Naive thymus-derived CD8-positive, alpha-beta T cell (primary cell): ENCODE results near the gene MTA3. TPM values are rescaled to one million over a fixed set of nuclear protein-coding genes. Genes with fewer than 3 reads are reported as not detected.

Experiments
- ATAC-seq, 2 donors: fragments of 150-1000 bp; cut with Tn5 transposase in 1 of 2; sonication (Bioruptor Pico), chemical (Tn5 transposase) in 1 of 2; 1 replicate in 1 of 2; 2 replicates in 1 of 2; pipeline ENCODE4 v1.10.0; 2021; ENCODE audit warnings: mild to moderate bottlenecking in 2 of 2, moderate library complexity in 2 of 2
- POLR2A ChIA-PET: fragments of 350-600 bp; sonication (Branson Sonifier 250); formaldehyde crosslinking; loops from one replicate; lab custom pipeline; 2021; ENCODE audit warnings: antibody characterized with exemption; lab: Charles Lee
- DNase-seq, 10 donors: peaks; one replicate each; pipeline versions ENCODE4 v3.0.0 to v3.0.0-alpha.2; 2020 to 2022
- H3K27ac Mint-ChIP-seq, 10 donors: one replicate each; pipeline ENCODE4 v1.8.0; 2020 to 2022; ENCODE audit warnings: mild to moderate bottlenecking in 10 of 10, mixed read lengths in 10 of 10, moderate library complexity in 4 of 10, inconsistent platforms in 1 of 10
- H3K27me3 Mint-ChIP-seq, 5 donors: one replicate each; pipeline ENCODE4 v1.8.0; 2021 to 2022; ENCODE audit warnings: mixed read lengths in 5 of 5
- H3K36me3 Mint-ChIP-seq, 3 donors: one replicate each; pipeline ENCODE4 v1.8.0; 2020 to 2022; ENCODE audit warnings: mixed read lengths in 3 of 3, mild to moderate bottlenecking in 2 of 3, inconsistent platforms in 1 of 3
- H3K4me1 Mint-ChIP-seq, 4 donors: one replicate each; pipeline ENCODE4 v1.8.0; 2021 to 2022; ENCODE audit warnings: mixed read lengths in 4 of 4
- H3K4me3 Mint-ChIP-seq, 10 donors: one replicate each; pipeline ENCODE4 v1.8.0; 2020 to 2022; ENCODE audit warnings: mild to moderate bottlenecking in 10 of 10, mixed read lengths in 10 of 10, moderate library complexity in 6 of 10, inconsistent platforms in 1 of 10
- H3K9me3 Mint-ChIP-seq, 9 donors: one replicate each; pipeline ENCODE4 v1.8.0; 2020 to 2022; ENCODE audit warnings: mixed read lengths in 9 of 9, mild to moderate bottlenecking in 3 of 9, inconsistent platforms in 1 of 9, moderate library complexity in 1 of 9
- polyA plus RNA-seq, 3 donors: library from polyadenylated mRNA; unstranded; fragments of 300-500 nt; fragmentation: Illumina TruSeq; gene quantifications; one replicate each; pipeline ENCODE4 v1.2.3, GENCODE V29; 2021
- total RNA-seq, 8 experiments: library from RNA in 2 of 8; stranded (reverse) in 2 of 8; gene quantifications; one replicate each; pipeline ENCODE4 v1.2.3 and lab custom pipeline; 2021 to 2026

Gene MTA3
- total and polyA plus RNA-seq, 5 experiments from 2014 or later = 17.1 to 40.4 (median 21.4) TPM

GRCh38 chr2:42748840-42749239 is 180.4 kb downstream of the MTA3 start:
- POLR2A ChIA-PET = no interaction called here
- Mint-ChIP-seq H3K4me3 (no peak overlapping the region), H3K4me1 (peaks cover 0 to 24% (median 7%) of the 10 kb centered on the region in 4 donors), H3K27me3 (no peaks in the 10 kb centered on the region), H3K27ac (peak overlapping the region in 2 of 10 donors; percentile 57 to 61), H3K9me3 (no peaks in the 10 kb centered on the region), H3K36me3 (peaks cover 0 to 52% (median 23%) of the 10 kb centered on the region in 3 donors)
- DNase-seq (no peak), ATAC-seq (no peak)

- Mint-ChIP-seq H3K36me3 (peaks cover 0 to 46% (median 15%) of the 10 kb centered on the region in 3 donors), H3K27me3 (no peaks in the 10 kb centered on the region), H3K4me3 (peak overlapping the region in 1 of 10 donors; percentile 24), H3K27ac (peak overlapping the region in 3 of 10 donors; percentile 4 to 63 (median 44)), H3K9me3 (no peaks in the 10 kb centered on the region), H3K4me1 (peaks cover 0 to 38% (median 7%) of the 10 kb centered on the region in 4 donors)
- DNase-seq (no peak), ATAC-seq (no peak)
- POLR2A ChIA-PET = interaction anchor here (0.6 to 1.4 kb wide), 2 partner anchors 40 to 58 kb away, joined by 3 to 6 read pairs; no protein-coding TSS in a partner anchor
Measured at GRCh38 chr2:42752314-42752713, 183.9 kb downstream of the MTA3 start.

- H3K27me3 Mint-ChIP-seq = no peaks in the 10 kb centered on the region
- POLR2A ChIA-PET = interaction anchor here (0.6 kb wide), 1 partner anchor 39 kb away, joined by 3 read pairs; no protein-coding TSS in a partner anchor
Measured at GRCh38 chr2:42752816-42753813, 184.7 kb downstream of the MTA3 start.

GRCh38 chr2:42754021-42754775 is 185.8 kb downstream of the MTA3 start:
- Mint-ChIP-seq H3K27ac (peak overlapping the region in 1 of 10 donors; percentile 43), H3K9me3 (no peaks in the 10 kb centered on the region), H3K4me1 (peaks cover 0 to 38% (median 8%) of the 10 kb centered on the region in 4 donors), H3K27me3 (no peaks in the 10 kb centered on the region), H3K4me3 (peak overlapping the region in 1 of 10 donors; percentile 16), H3K36me3 (peaks cover 0 to 37% (median 17%) of the 10 kb centered on the region in 3 donors)
- ATAC-seq (no peak), DNase-seq (peak in 1 of 10 donors; percentile 8)
- POLR2A ChIA-PET = interaction anchor here (0.6 kb wide), 1 partner anchor 11 kb away, joined by 3 read pairs; no protein-coding TSS in a partner anchor

More at GRCh38 chr2:42752816-42753813, 184.7 kb downstream of the MTA3 start:
- ATAC-seq (no peak), DNase-seq (no peak)
- Mint-ChIP-seq H3K9me3 (no peaks in the 10 kb centered on the region), H3K36me3 (peaks cover 0 to 45% (median 15%) of the 10 kb centered on the region in 3 donors), H3K27ac (peak overlapping the region in 3 of 10 donors; percentile 21 to 63 (median 41)), H3K4me1 (peaks cover 0 to 38% (median 7%) of the 10 kb centered on the region in 4 donors), H3K4me3 (peak overlapping the region in 1 of 10 donors; percentile 24)

GRCh38 chr2:42754776-42755140 is 186.3 kb downstream of the MTA3 start:
- Mint-ChIP-seq H3K36me3 (peaks cover 0 to 35% (median 17%) of the 10 kb centered on the region in 3 donors), H3K27me3 (no peaks in the 10 kb centered on the region), H3K27ac (no peak overlapping the region), H3K4me3 (peak overlapping the region in 1 of 10 donors; percentile 16), H3K9me3 (no peaks in the 10 kb centered on the region), H3K4me1 (peaks cover 0 to 38% (median 8%) of the 10 kb centered on the region in 4 donors)
- POLR2A ChIA-PET = interaction anchor here (0.6 kb wide), 1 partner anchor 12 kb away, joined by 3 read pairs; no protein-coding TSS in a partner anchor
- ATAC-seq (no peak), DNase-seq (no peak)

- Mint-ChIP-seq H3K4me1 (peaks cover 0 to 38% (median 6%) of the 10 kb centered on the region in 4 donors), H3K9me3 (no peaks in the 10 kb centered on the region), H3K27me3 (no peaks in the 10 kb centered on the region), H3K4me3 (no peak overlapping the region), H3K36me3 (peaks cover 0 to 36% (median 15%) of the 10 kb centered on the region in 3 donors), H3K27ac (peak overlapping the region in 1 of 10 donors; percentile 34)
- DNase-seq (no peak), ATAC-seq (no peak)
- POLR2A ChIA-PET = no interaction called here
Measured at GRCh38 chr2:42755191-42755880, 186.9 kb downstream of the MTA3 start.

GRCh38 chr2:42756150-42756775 is 187.8 kb downstream of the MTA3 start:
- Mint-ChIP-seq H3K4me1 (peaks cover 0 to 37% (median 4%) of the 10 kb centered on the region in 4 donors), H3K9me3 (no peaks in the 10 kb centered on the region), H3K4me3 (no peak overlapping the region), H3K27ac (no peak overlapping the region), H3K36me3 (peaks cover 0 to 31% (median 15%) of the 10 kb centered on the region in 3 donors), H3K27me3 (no peaks in the 10 kb centered on the region)
- no peak for DNase-seq
- ATAC-seq = no peak
- POLR2A ChIA-PET = no interaction called here

GRCh38 chr2:42756966-42757513 is 188.6 kb downstream of the MTA3 start:
- DNase-seq (no peak), ATAC-seq (no peak)
- H3K27me3 Mint-ChIP-seq = no peaks in the 10 kb centered on the region
- peaks cover 0 to 30% (median 15%) of the 10 kb centered on the region in 3 donors for H3K36me3 Mint-ChIP-seq
- POLR2A ChIA-PET = no interaction called here
- no peaks in the 10 kb centered on the region for H3K9me3 Mint-ChIP-seq
- no peak overlapping the region for H3K4me3 Mint-ChIP-seq
- peaks cover 0 to 32% (median 4%) of the 10 kb centered on the region in 4 donors for H3K4me1 Mint-ChIP-seq
- H3K27ac Mint-ChIP-seq = peak overlapping the region in 1 of 10 donors; percentile 24

- H3K36me3 Mint-ChIP-seq = peaks cover 0 to 23% (median 10%) of the 10 kb centered on the region in 3 donors
- peaks cover 0 to 20% (median 5%) of the 10 kb centered on the region in 4 donors for H3K4me1 Mint-ChIP-seq
- no peak overlapping the region for H3K4me3 Mint-ChIP-seq
- DNase-seq (no peak), ATAC-seq (no peak)
- POLR2A ChIA-PET = interaction anchor here (0.6 kb wide), 1 partner anchor 37 kb away, joined by 3 read pairs; no protein-coding TSS in a partner anchor
- H3K27ac Mint-ChIP-seq = peak overlapping the region in 2 of 10 donors; percentile 48 to 54
- no peaks in the 10 kb centered on the region for H3K27me3 Mint-ChIP-seq
- no peaks in the 10 kb centered on the region for H3K9me3 Mint-ChIP-seq
Measured at GRCh38 chr2:42757981-42758740, 189.7 kb downstream of the MTA3 start.

- Mint-ChIP-seq H3K4me1 (peaks cover 0 to 15% (median 5%) of the 10 kb centered on the region in 4 donors), H3K4me3 (no peak overlapping the region), H3K36me3 (peaks cover 0 to 17% (median 7%) of the 10 kb centered on the region in 3 donors), H3K27ac (peak overlapping the region in 1 of 10 donors; percentile 54), H3K9me3 (no peaks in the 10 kb centered on the region), H3K27me3 (no peaks in the 10 kb centered on the region)
- DNase-seq (no peak), ATAC-seq (no peak)
- POLR2A ChIA-PET = no interaction called here
Measured at GRCh38 chr2:42758751-42759150, 190.3 kb downstream of the MTA3 start.
